K562 (cell line): ENCODE data around the gene QARS1. TPM values are rescaled to one million over a fixed set of nuclear protein-coding genes. Genes with fewer than 3 reads are reported as not detected.
A peak's percentile ranks its signal among the peaks of the same experiment; 100 is the strongest.

Experiments used
- CGGBP1 ChIP-seq: fragments of 250-450 bp; sonication (Bioruptor Pico); IDR thresholded peaks from 2 replicates; pipeline ENCODE4 v1.9.0; 2021; ENCODE audit warnings: mild to moderate bottlenecking
- E2F5 ChIP-seq: sonication (generic); formaldehyde crosslinking; IDR thresholded peaks from 2 replicates; pipeline ENCODE4 v1.8.0; 2022; ENCODE audit warnings: mild to moderate bottlenecking, missing genetic modification reagents
- EHMT2 ChIP-seq: fragments of 450-650 bp; IDR thresholded peaks from 2 replicates; pipeline ENCODE4 v1.6.1; 2018; ENCODE audit warnings: antibody characterized with exemption
- HNRNPL ChIP-seq: fragments of 200-400 bp; formaldehyde crosslinking; IDR thresholded peaks from 2 replicates; pipeline ENCODE4 v1.6.1; 2017; ENCODE audit warnings: low read depth, mild to moderate bottlenecking, low read length
- LEF1 ChIP-seq: fragments of 450-650 bp; IDR thresholded peaks from 2 replicates; pipeline ENCODE4 v1.6.1; 2016; ENCODE audit warnings: mild to moderate bottlenecking
- PCBP1 ChIP-seq: fragments of 200-400 bp; formaldehyde crosslinking; IDR thresholded peaks from 2 replicates; pipeline ENCODE4 v1.6.1; 2018; ENCODE audit warnings: mild to moderate bottlenecking, low read depth, low read length; ENCODE audit not compliant: poor library complexity, severe bottlenecking
- RREB1 ChIP-seq: fragments of 250-450 bp; sonication (Bioruptor Pico); IDR thresholded peaks from 2 replicates; pipeline ENCODE4 v1.4.0; 2020
- SNAPC5 ChIP-seq: fragments of 250-450 bp; sonication (Bioruptor Pico); IDR thresholded peaks from 2 replicates; pipeline ENCODE4 v1.8.0; 2021; ENCODE audit warnings: moderate library complexity, mild to moderate bottlenecking, inconsistent platforms
- SREBF2 ChIP-seq: sonication (generic); formaldehyde crosslinking; IDR thresholded peaks from 2 replicates; pipeline ENCODE4 v1.4.0; 2020; ENCODE audit warnings: mild to moderate bottlenecking, missing genetic modification reagents
- TCF7L2 ChIP-seq: fragments of 150-350 bp; IDR thresholded peaks from 2 replicates; pipeline ENCODE4 v1.6.1; 2016; ENCODE audit warnings: low read depth, mild to moderate bottlenecking, low read length, moderate library complexity
- ZNF609 ChIP-seq: sonication (generic); formaldehyde crosslinking; IDR thresholded peaks from 2 replicates; pipeline ENCODE4 v1.8.1; 2023; ENCODE audit warnings: missing genetic modification reagents, mild to moderate bottlenecking, borderline replicate concordance
- ZNF639 ChIP-seq, 2 experiments: fragments of 200-800 bp in 1 of 2; sonication (Bioruptor generic) in 1 of 2; sonication (generic) in 1 of 2; formaldehyde crosslinking in 1 of 2; IDR thresholded peaks in 1 of 2; conservative IDR thresholded peaks in 1 of 2; 2 replicates each; pipeline versions ENCODE4 v1.5.0 to v1.6.1; 2016 to 2020; ENCODE audit warnings: missing compliant biosample characterization in 1 of 2, missing genetic modification characterization in 1 of 2, missing genetic modification reagents in 1 of 2
- polyA plus RNA-seq, 8 experiments: library from polyadenylated mRNA; depleted of rRNA in 4 of 8; stranded (reverse) in 5 of 8; unstranded in 3 of 8; fragments of >200 nt; fragmentation: Nextera tagmentation in 2 of 8; fragmentation: Illumina TruSeq in 1 of 8; extraction: Ambion mirVana in 2 of 8; extraction: Trizol in 1 of 8; gene quantifications; 2 replicates each; pipeline versions ENCODE4 v1.2.1 to v1.2.3, GENCODE V29; 2011 to 2014; ENCODE audit warnings: inconsistent platforms in 1 of 8, missing spikeins in 1 of 8
- total RNA-seq, 7 experiments: library from RNA; depleted of rRNA in 6 of 7; stranded (reverse); fragments of >200 nt in 6 of 7; fragmentation: Illumina TruSeq in 2 of 7; extraction: Trizol in 2 of 7; gene quantifications; 2 replicates each; pipeline versions ENCODE4 v1.2.1 to v1.2.3, GENCODE V29; 2011 to 2021; ENCODE audit warnings: low replicate concordance in 1 of 7

QARS1 gene
- total and polyA plus RNA-seq, 9 of the 15 experiments (the other 6 are each of a cell fraction or from before 2014, with no cell fraction given): 148 to 310 (median 273) TPM

GRCh38 chr3:49093853-49094767, 10.4 kb downstream of the QARS1 start, which contains the start of gene QRICH1 (continued):
- TF ChIP-seq ZNF609 (CRISPR knock-in tag) (no peak; the same call in 1 of the 2 replicates), SNAPC5 (no peak), PCBP1 (no peak), HNRNPL (no peak), ZNF639 (CRISPR knock-in tag; conservative IDR thresholded peaks at IDR 0.05 in 1 of 2, IDR thresholded peaks at IDR 0.05 in 1 of 2) (peak in 1 of 2 experiments; percentile 84; a peak in 2 of 4 replicates), E2F5 (no peak; the same call in 1 of the 2 replicates), EHMT2 (no peak), SREBF2 (CRISPR knock-in tag) (no peak), LEF1 (no peak), TCF7L2 (no peak), RREB1 (CRISPR knock-in tag) (no peak), CGGBP1 (CRISPR knock-in tag) (no peak)
